ENCODE data around the gene MAPKBP1. TPM values are rescaled to one million over a fixed set of nuclear protein-coding genes. Genes with fewer than 3 reads are reported as not detected.
A peak's percentile ranks its signal among the peaks of the same experiment; 100 is the strongest.

The MAPKBP1 gene
- total and polyA plus RNA-seq, 2 of the 4 experiments (the other 2 are of a cell fraction), result 12.5 to 15.3 TPM

GRCh38 chr15:41869770-41870688 lies 95.7 kb downstream of the MAPKBP1 start:
- TF ChIP-seq BHLHE40 (IDR thresholded peaks at IDR 0.05; ENCODE audit: low read depth, low read length) (no peak), FOS (IDR thresholded peaks at IDR 0.05; ENCODE audit: low read depth, low read length) (no peak), SMC3 (IDR thresholded peaks at IDR 0.05; ENCODE audit: low read depth, low read length) (no peak), NFE2L2 (IDR thresholded peaks at IDR 0.05; ENCODE audit: low read depth, low read length) (no peak)
- no peak overlapping the region for H2AK9ac ChIP-seq (replicated peaks; ENCODE audit: low read depth, low read length, poor library complexity)
- H3K27me3 ChIP-seq (ENCODE audit: control insufficient read depth, insufficient read depth, low read length), result peaks cover 11% of the 10 kb centered on the region; the same call in 1 of the 2 replicates

More at GRCh38 chr15:41869770-41870688, 95.7 kb downstream of the MAPKBP1 start:
- Histone ChIP-seq H4K91ac (ENCODE audit: insufficient read depth, low read depth, low read length) (no peak overlapping the region), H4K8ac (ENCODE audit: low read depth in 2 of 2, low read length in 2 of 2) (no peak overlapping the region), H3K27ac (ENCODE audit: insufficient read depth, low read length) (no peak overlapping the region), H4K5ac (ENCODE audit: low read depth, low read length) (no peak overlapping the region), H3K4me2 (ENCODE audit: low read depth, low read length) (no peak overlapping the region), H3K56ac (ENCODE audit: extremely low read depth, insufficient read depth, low read length) (no peak overlapping the region), H3K9me1 (ENCODE audit: insufficient read depth, low read length) (0 out of 2 replicates have a peak, but pooled peaks cover 2% of the 10 kb centered on the region), H3K79me1 (ENCODE audit: low read depth in 1 of 2, low read length in 2 of 2) (no peaks in the 10 kb centered on the region), H3K9ac (ENCODE audit: low read depth, low read length) (no peak overlapping the region), H3K23ac (ENCODE audit: low read depth, low read length) (no peak overlapping the region), H2BK15ac (ENCODE audit: low read depth, low read length) (no peak overlapping the region), H3K9me3 (ENCODE audit: control insufficient read depth, insufficient read depth, low read length) (no peaks in the 10 kb centered on the region), H3K4ac (ENCODE audit: low read depth, low read length) (no peak overlapping the region), H2AK5ac (ENCODE audit: low read depth, low read length) (peak overlapping the region; percentile 12; the same call in 1 of the 2 replicates), H2BK5ac (ENCODE audit: low read depth, low read length, poor library complexity, severe bottlenecking) (no peak overlapping the region), H3K4me1 (ENCODE audit: control insufficient read depth, insufficient read depth, low read length) (peaks cover 2% of the 10 kb centered on the region; the same call in 1 of the 2 replicates), H2BK120ac (ENCODE audit: low read depth, low read length) (no peak overlapping the region), H3K36me3 (ENCODE audit: control insufficient read depth, insufficient read depth, low read length) (no peaks in the 10 kb centered on the region), H3K4me3 (ENCODE audit: insufficient read depth, low read depth, low read length) (no peak overlapping the region), H2BK20ac (ENCODE audit: low read depth, low read length) (no peak overlapping the region; the same call in 1 of the 2 replicates), H3K14ac (replicated peaks; ENCODE audit: low read depth, low read length) (no peak overlapping the region), H3K18ac (ENCODE audit: low read depth, low read length) (no peak overlapping the region), H4K20me1 (ENCODE audit: insufficient read depth, low read length) (peaks cover 3% of the 10 kb centered on the region; the same call in 1 of the 2 replicates), H2AFZ (replicated peaks; ENCODE audit: low read length, poor library complexity) (peak overlapping the region; percentile 28)
- BruUV-seq (replicated peaks), result no TSS peak
- ChIA-PET POLR2A (ENCODE audit: unreplicated experiment) (no interaction called here), CTCF (no interaction called here)
- 82% methylated on average over 24 of the region's 42 CpGs; no CpG with 5 or more reads in 1 of the 2 experiments for WGBS, 2 experiments (ENCODE audit: extremely low coverage in 2 of 2, insufficient read length in 1 of 2)
- DNase-seq (no peak), ATAC-seq (ENCODE audit: low read depth) (no peak)
- intact Hi-C loops (cut with micrococcal nuclease) (no loop called here), dilution Hi-C loops (cut with HindIII; ENCODE audit: low sequenced_read_pairs, unreplicated experiment) (no loop called here), in situ Hi-C loops (cut with MboI; ENCODE audit: low sequenced_read_pairs) (no loop called here)
